ENCODE data around the gene PEG3. TPM values are rescaled to one million over a fixed set of nuclear protein-coding genes. Genes with fewer than 3 reads are reported as not detected.

PEG3 gene
- total RNA-seq, 1 experiment from 2014 or later, result not detected

GRCh38 chr19:56869886-56870285 lies 29.4 kb upstream of the PEG3 start:
- DNase-seq (ENCODE audit: unreplicated experiment), result no peak
- Mint-ChIP-seq H3K9me3 (ENCODE audit: unreplicated experiment) (peaks cover 45% of the 10 kb centered on the region), H3K27me3 (ENCODE audit: insufficient read depth, unreplicated experiment) (no peaks in the 10 kb centered on the region), H3K27ac (ENCODE audit: low read depth, unreplicated experiment) (no peak overlapping the region), H3K36me3 (ENCODE audit: insufficient read depth, unreplicated experiment) (no peaks in the 10 kb centered on the region), H3K4me1 (ENCODE audit: insufficient read depth, unreplicated experiment) (no peaks in the 10 kb centered on the region), H3K4me3 (ENCODE audit: unreplicated experiment) (no peak overlapping the region)
- ChIA-PET POLR2A (no interaction called here), CTCF (no interaction called here)
- no peak for TF ChIP-seq CTCF (IDR thresholded peaks at IDR 0.05; ENCODE audit: unreplicated experiment)
- intact Hi-C loops (cut with micrococcal nuclease), result no loop called here
- BruUV-seq (replicated peaks), result no TSS peak

GRCh38 chr19:56868446-56868845 lies 27.9 kb upstream of the PEG3 start:
- Mint-ChIP-seq H3K9me3 (ENCODE audit: unreplicated experiment) (peaks cover 35% of the 10 kb centered on the region), H3K36me3 (ENCODE audit: insufficient read depth, unreplicated experiment) (no peaks in the 10 kb centered on the region), H3K27me3 (ENCODE audit: insufficient read depth, unreplicated experiment) (no peaks in the 10 kb centered on the region), H3K4me3 (ENCODE audit: unreplicated experiment) (no peak overlapping the region), H3K4me1 (ENCODE audit: insufficient read depth, unreplicated experiment) (no peaks in the 10 kb centered on the region), H3K27ac (ENCODE audit: low read depth, unreplicated experiment) (no peak overlapping the region)
- no peak for DNase-seq (ENCODE audit: unreplicated experiment)
- POLR2A ChIA-PET, result no interaction called here
- intact Hi-C loops (cut with micrococcal nuclease), result no loop called here
- BruUV-seq (replicated peaks), result no TSS peak
- CTCF ChIA-PET, result no interaction called here
- TF ChIP-seq CTCF (IDR thresholded peaks at IDR 0.05; ENCODE audit: unreplicated experiment), result no peak

GRCh38 chr19:56866538-56866937 lies 26.0 kb upstream of the PEG3 start:
- CTCF ChIA-PET, result interaction anchor here (0.6 kb wide), 1 partner anchor 551 kb away, joined by 4 read pairs; no protein-coding TSS in a partner anchor
- no peaks in the 10 kb centered on the region for H3K4me1 Mint-ChIP-seq (ENCODE audit: insufficient read depth, unreplicated experiment)
- no peak overlapping the region for H3K4me3 Mint-ChIP-seq (ENCODE audit: unreplicated experiment)
- intact Hi-C loops (cut with micrococcal nuclease), result no loop called here
- H3K9me3 Mint-ChIP-seq (ENCODE audit: unreplicated experiment), result peaks cover 31% of the 10 kb centered on the region
- POLR2A ChIA-PET, result no interaction called here
- no TSS peak for BruUV-seq (replicated peaks)
- DNase-seq (ENCODE audit: unreplicated experiment), result no peak
- TF ChIP-seq CTCF (IDR thresholded peaks at IDR 0.05; ENCODE audit: unreplicated experiment), result no peak
- H3K27me3 Mint-ChIP-seq (ENCODE audit: insufficient read depth, unreplicated experiment), result no peaks in the 10 kb centered on the region
- no peaks in the 10 kb centered on the region for H3K36me3 Mint-ChIP-seq (ENCODE audit: insufficient read depth, unreplicated experiment)
- no peak overlapping the region for H3K27ac Mint-ChIP-seq (ENCODE audit: low read depth, unreplicated experiment)

GRCh38 chr19:56864443-56865125 lies 24.1 kb upstream of the PEG3 start:
- intact Hi-C loops (cut with micrococcal nuclease), result no loop called here
- H3K27me3 Mint-ChIP-seq (ENCODE audit: insufficient read depth, unreplicated experiment), result no peaks in the 10 kb centered on the region

More at GRCh38 chr19:56864443-56865125, 24.1 kb upstream of the PEG3 start:
- DNase-seq (ENCODE audit: unreplicated experiment), result no peak
- ChIA-PET POLR2A (no interaction called here), CTCF (interaction anchor here (0.6 kb wide), 1 partner anchor 118 kb away, joined by 3 read pairs; no protein-coding TSS in a partner anchor)
- H3K4me1 Mint-ChIP-seq (ENCODE audit: insufficient read depth, unreplicated experiment), result no peaks in the 10 kb centered on the region
- no peak overlapping the region for H3K27ac Mint-ChIP-seq (ENCODE audit: low read depth, unreplicated experiment)
- peaks cover 14% of the 10 kb centered on the region for H3K9me3 Mint-ChIP-seq (ENCODE audit: unreplicated experiment)
- H3K36me3 Mint-ChIP-seq (ENCODE audit: insufficient read depth, unreplicated experiment), result no peaks in the 10 kb centered on the region
- TF ChIP-seq CTCF (IDR thresholded peaks at IDR 0.05; ENCODE audit: unreplicated experiment), result no peak
- no TSS peak for BruUV-seq (replicated peaks)
- no peak overlapping the region for H3K4me3 Mint-ChIP-seq (ENCODE audit: unreplicated experiment)

All from MCF 10A (cell line).